ENCODE data around the gene TTC12. TPM values are rescaled to one million over a fixed set of nuclear protein-coding genes. Genes with fewer than 3 reads are reported as not detected.
"Not testable (repeated sequence)": the region's sequence is repeated elsewhere in the genome, so short reads cannot be mapped to it uniquely, and the experiment has no call there.

TTC12 gene
- total RNA-seq, 1 donor from 2014 or later = 21.6 TPM

GRCh38 chr11:113293936-113294335, 20.4 kb upstream of the TTC12 start:
- Mint-ChIP-seq H3K4me3 (no peak overlapping the region), H3K27ac (ENCODE audit: unreplicated experiment) (no peak overlapping the region), H3K4me1 (peaks cover 10% of the 10 kb centered on the region), H3K36me3 (ENCODE audit: low read depth) (no peaks in the 10 kb centered on the region), H3K9me3 (no peaks in the 10 kb centered on the region), H3K27me3 (ENCODE audit: low read depth) (peaks cover 14% of the 10 kb centered on the region)
- DNase-seq (ENCODE audit: low read depth, low spot score) = no peak
- TF ChIP-seq CTCF (conservative IDR thresholded peaks at IDR 0.05) = no peak

- Mint-ChIP-seq H3K4me3 (no peak overlapping the region), H3K27me3 (ENCODE audit: low read depth) (peaks cover 34% of the 10 kb centered on the region), H3K36me3 (ENCODE audit: low read depth) (no peaks in the 10 kb centered on the region), H3K4me1 (peaks cover 10% of the 10 kb centered on the region), H3K27ac (ENCODE audit: unreplicated experiment) (no peak overlapping the region), H3K9me3 (no peaks in the 10 kb centered on the region)
- TF ChIP-seq CTCF (conservative IDR thresholded peaks at IDR 0.05) = no peak
- no peak for DNase-seq (ENCODE audit: low read depth, low spot score)
These were observed 18.4 kb upstream of the TTC12 start for GRCh38 chr11:113295993-113296392.

- H3K9me3 Mint-ChIP-seq = no peaks in the 10 kb centered on the region
- no peak for TF ChIP-seq CTCF (conservative IDR thresholded peaks at IDR 0.05)
- DNase-seq (ENCODE audit: low read depth, low spot score) = no peak
- peaks cover 37% of the 10 kb centered on the region for H3K27me3 Mint-ChIP-seq (ENCODE audit: low read depth)
- no peak overlapping the region for H3K4me3 Mint-ChIP-seq
- H3K27ac Mint-ChIP-seq (ENCODE audit: unreplicated experiment) = no peak overlapping the region
- no peaks in the 10 kb centered on the region for H3K36me3 Mint-ChIP-seq (ENCODE audit: low read depth)
- peaks cover 10% of the 10 kb centered on the region for H3K4me1 Mint-ChIP-seq
These were observed 17.8 kb upstream of the TTC12 start for GRCh38 chr11:113296447-113297205.

- H3K27ac Mint-ChIP-seq (ENCODE audit: unreplicated experiment); H3K9me3 Mint-ChIP-seq; H3K36me3 Mint-ChIP-seq (ENCODE audit: low read depth); DNase-seq (ENCODE audit: low read depth, low spot score); H3K4me1 Mint-ChIP-seq; H3K4me3 Mint-ChIP-seq: not testable (repeated sequence)
- peaks cover 53% of the 10 kb centered on the region for H3K27me3 Mint-ChIP-seq (ENCODE audit: low read depth)
These were observed 15.9 kb upstream of the TTC12 start for GRCh38 chr11:113298496-113298895.

GRCh38 chr11:113304916-113305315, 9.5 kb upstream of the TTC12 start:
- Mint-ChIP-seq H3K9me3 (no peaks in the 10 kb centered on the region), H3K4me1 (no peaks in the 10 kb centered on the region), H3K36me3 (ENCODE audit: low read depth) (no peaks in the 10 kb centered on the region), H3K27ac (ENCODE audit: unreplicated experiment) (no peak overlapping the region), H3K27me3 (ENCODE audit: low read depth) (peaks cover 89% of the 10 kb centered on the region), H3K4me3 (no peak overlapping the region)
- DNase-seq (ENCODE audit: low read depth, low spot score) = no peak
- TF ChIP-seq CTCF (conservative IDR thresholded peaks at IDR 0.05) = no peak

All from neural crest cell (in vitro differentiated cells).